GM18507 (cell line): Measurements from ENCODE around the gene ILF2.
"Not testable (repeated sequence)": the region's sequence is repeated elsewhere in the genome, so short reads cannot be mapped to it uniquely, and the experiment has no call there.

Source experiments
- DNase-seq: peaks from one replicate; pipeline ENCODE4 v3.0.0; 2011; ENCODE audit warnings: low read depth; ENCODE audit not compliant: insufficient read length; ENCODE audit errors: extremely low spot score
- FAIRE-seq: peaks from 2 replicates; lab custom pipeline; 2011; peaks lifted over from hg19 to GRCh38; lab: Jason Lieb, UNC

ILF2 gene

GRCh38 chr1:153652805-153653500, 17.8 kb downstream of the ILF2 start:
- FAIRE-seq (no peak), DNase-seq (no peak)

DNA sequence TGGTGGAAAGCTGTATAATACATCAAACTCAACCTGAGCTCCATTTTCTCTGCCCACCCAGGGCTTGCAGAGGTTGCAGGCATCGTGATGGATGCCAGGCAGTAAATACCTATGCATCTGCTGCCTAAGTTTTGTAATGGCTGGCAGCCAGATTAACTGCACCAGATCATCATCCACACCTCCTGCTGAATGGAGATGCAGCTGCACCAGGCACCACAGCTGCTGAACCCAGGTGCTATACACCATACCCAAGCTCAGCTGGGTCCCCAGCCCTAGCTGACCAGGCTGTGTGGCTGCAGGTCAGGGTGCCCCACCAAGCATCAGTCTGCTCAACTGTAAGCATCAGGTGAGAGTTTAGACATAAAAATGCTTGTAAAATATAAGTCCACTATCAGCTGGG, 19.0 kb downstream of the ILF2 start:
- FAIRE-seq: no peak
- DNase-seq: no peak

- FAIRE-seq: no peak
- no peak for DNase-seq
Observed at GRCh38 chr1:153649863-153650235, 20.9 kb downstream of the ILF2 start.

GRCh38 chr1:153649137-153649862, 21.5 kb downstream of the ILF2 start:
- DNase-seq (no peak), FAIRE-seq (no peak)

DNA sequence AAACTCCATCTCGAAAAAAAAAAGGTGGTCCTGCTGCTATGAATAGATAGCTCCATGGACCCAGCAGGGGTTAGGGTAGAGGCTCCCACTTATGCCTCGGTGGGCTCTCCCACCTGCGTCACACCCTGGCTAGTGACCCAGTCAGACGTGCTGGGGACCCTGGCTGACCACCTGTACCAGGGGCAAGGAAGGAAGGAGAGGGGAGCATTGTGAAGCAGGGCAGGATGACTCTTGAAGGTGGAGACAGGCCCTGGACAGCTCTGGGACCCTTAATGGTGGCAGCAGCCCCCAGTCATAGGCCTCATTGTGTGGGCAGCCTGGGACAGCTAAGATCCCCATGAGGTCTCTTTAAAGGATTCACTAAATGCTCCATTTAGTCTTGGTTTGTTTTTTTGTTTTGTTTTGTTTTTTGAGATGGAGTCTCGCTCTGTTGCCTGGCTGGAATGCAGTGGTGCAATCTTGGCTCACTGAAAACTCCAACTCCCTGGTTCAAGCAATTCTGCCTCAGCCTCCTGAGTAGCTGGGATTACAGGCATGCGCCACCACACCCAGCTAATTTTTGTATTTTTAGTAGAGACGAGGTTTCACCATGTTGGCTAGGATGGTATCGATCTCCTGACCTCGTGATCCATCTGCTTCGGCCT, 22.7 kb downstream of the ILF2 start:
- FAIRE-seq (no peak), DNase-seq (no peak)

DNA sequence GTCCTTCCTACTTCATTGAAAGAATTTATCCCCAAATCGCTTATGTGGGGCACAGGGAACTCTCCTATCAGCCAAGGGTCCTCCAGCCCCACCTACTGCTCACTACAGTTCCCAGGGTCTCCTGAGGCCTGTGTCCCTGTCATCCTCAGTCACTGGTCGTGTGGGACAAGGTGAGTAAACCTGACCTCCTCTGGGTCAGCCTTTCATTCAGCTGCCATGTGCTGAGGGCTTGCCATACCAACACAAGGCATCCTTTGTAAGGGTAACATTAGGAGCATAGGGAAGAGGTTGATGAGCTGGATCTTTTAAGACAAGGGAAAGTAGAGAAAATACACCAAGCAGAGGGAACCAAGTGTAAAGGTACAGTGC, 23.5 kb downstream of the ILF2 start:
- DNase-seq: no peak
- FAIRE-seq: no peak

- FAIRE-seq (no peak), DNase-seq (no peak)
Observed at GRCh38 chr1:153646672-153647345, 24.0 kb downstream of the ILF2 start.

DNA sequence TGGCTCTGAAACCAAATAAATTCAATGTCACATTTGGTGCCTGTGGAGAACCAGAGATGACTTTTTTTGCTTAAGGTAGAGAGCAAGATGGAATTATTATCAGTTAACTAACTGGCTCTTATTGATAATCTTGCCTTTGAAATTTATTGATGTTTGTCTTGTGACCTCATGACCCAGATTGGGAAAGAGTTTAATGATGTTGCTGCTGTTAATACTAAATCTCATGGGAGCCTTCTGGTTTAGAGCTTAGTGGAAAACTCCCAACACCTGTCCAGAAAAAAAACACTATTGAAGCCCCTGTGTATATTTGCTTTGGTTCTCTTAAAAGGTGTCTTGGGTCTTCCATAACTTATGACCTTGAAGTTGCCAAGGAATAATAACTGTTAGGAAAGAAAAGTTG, 27.0 kb downstream of the ILF2 start:
- DNase-seq (no peak), FAIRE-seq (no peak)

DNA sequence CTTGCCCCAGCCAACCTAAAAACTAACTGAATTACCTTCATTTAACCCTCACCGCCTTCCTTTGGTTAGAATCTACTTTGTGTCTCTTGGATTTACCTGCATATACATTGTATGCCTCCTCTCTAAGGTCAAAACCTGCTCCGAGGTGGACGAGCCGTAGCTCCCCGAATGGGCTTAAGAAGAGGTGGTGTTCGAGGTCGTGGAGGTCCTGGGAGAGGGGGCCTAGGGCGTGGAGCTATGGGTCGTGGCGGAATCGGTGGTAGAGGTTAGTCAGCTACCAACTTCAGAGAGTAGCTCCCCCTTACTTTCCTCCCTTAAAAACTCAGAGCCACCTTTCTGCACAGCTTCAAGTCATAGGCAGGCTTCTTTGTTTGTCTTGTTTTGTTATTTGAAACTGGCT, 27.7 kb downstream of the ILF2 start:
- DNase-seq (no peak), FAIRE-seq (no peak)

GRCh38 chr1:153642161-153642560, 28.6 kb downstream of the ILF2 start:
- FAIRE-seq (no peak), DNase-seq (no peak)

- no peak for FAIRE-seq
- DNase-seq: no peak
Observed at GRCh38 chr1:153640861-153641260, 29.9 kb downstream of the ILF2 start.

DNA sequence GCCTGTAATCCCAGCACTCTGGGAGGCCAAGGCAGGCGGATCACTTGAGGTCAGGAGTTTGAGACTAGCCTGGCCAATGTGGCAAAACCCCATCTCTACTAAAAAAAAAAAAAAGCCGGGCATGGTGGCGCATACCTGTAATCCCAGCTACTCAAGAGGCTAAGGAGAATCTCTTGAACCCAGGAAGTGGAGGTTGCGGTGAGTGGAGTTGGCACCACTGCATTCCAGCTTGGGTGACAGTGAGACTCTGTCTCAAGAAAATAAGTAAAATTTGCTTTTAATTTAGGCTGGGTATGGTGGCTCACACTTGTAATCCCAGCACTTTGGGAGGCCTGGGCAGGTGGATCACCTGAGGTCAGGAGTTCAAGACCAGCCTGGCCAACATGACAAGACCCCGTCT, 30.6 kb downstream of the ILF2 start:
- FAIRE-seq, DNase-seq: not testable (repeated sequence)

- no peak for DNase-seq
- FAIRE-seq: no peak
Observed at GRCh38 chr1:153639280-153639679, 31.5 kb downstream of the ILF2 start.

DNA sequence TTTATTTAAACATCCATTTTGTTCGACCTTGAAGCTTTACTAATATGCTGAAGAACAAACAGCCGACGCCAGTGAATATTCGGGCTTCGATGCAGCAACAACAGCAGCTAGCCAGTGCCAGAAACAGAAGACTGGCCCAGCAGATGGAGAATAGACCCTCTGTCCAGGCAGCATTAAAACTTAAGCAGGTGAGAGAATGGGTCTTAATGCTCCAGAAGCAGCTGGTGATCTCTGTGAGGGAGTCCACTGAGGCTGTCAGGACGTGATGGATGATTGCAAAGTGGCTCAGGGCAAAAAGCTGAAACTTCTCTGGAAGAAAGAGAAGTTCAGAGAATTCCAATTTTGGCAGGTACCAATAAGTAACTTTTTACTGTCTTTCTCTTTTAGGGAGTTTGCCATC, 32.5 kb downstream of the ILF2 start:
- no peak for DNase-seq
- no peak for FAIRE-seq

GRCh38 chr1:153636312-153636711, 34.5 kb downstream of the ILF2 start:
- no peak for DNase-seq

DNA sequence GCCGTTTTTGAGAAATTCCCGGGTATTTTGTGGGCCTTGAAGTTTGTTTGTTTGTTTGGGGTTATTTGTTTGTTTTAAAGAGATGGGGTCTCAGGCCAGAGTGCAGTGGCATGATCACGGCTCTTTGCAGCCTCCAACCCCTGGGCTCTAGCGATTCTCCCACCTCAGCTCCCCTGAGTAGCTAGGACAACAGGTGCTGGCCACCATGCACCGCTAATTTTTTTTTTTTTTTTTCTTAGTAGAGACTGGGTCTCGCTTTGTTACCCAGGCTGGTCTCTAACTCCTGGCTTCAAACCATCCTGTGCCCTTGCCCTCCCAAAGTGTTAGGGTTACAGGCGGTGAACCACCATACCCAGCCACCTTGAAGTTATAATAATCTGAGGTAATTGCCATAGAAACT, 34.9 kb downstream of the ILF2 start:
- no peak for FAIRE-seq

More at GRCh38 chr1:153636312-153636711, 34.5 kb downstream of the ILF2 start:
- FAIRE-seq: no peak

DNA sequence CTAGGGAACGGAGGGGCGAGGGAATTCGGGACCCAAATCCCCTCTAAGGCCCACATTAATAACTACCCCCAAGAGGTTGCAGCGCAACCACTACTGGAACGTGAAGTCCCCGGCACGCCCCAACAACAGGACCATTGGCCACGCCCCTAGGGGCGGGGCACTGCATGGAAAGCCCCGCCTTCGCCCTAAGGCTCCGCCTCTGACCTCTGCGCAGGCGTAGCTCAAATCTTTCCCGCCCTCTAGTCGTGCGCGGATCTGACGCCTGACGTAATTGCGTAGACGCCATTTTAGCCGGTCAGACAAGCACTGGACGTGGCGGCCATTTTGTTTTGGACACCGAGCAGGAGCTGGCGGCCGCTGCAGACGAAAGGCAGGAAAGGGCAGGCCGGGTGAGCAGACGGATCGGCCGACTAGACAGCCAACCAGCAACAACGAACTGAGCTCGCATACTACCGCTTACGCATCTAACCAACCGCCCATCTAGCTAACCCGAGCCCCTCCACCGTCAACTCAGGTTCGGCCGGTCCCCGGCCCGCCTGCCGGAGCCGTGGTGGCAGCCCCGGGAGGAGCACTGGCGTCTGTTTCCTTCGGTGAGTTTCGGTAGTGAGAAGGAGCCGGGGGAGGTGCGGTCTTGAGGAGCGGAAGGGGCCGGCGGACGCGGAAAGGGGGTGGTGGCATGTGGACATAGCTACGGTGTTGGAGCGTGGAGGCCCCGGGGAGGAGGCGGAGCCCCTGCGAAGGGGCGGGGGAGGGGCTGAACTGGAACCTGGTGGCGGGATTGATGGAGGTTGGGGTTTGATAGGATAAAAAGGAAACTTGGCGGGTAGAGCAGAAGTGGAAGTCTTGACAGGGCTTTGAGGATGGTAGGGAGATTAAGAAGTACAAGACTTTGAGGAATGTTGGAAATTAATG, 36.8 kb downstream of the ILF2 start, which contains the start of gene CHTOP:
CHTOP (plus strand) TSS at position 313 of the 912 bp plus-strand sequence. CDS start 2,523 bp downstream, outside the sequence.
- DNase-seq (peak; percentile 95), FAIRE-seq (peak; percentile 97)

More for the DNA sequence above, 34.9 kb downstream of the ILF2 start:
- no peak for DNase-seq

- DNase-seq (no peak), FAIRE-seq (no peak)
Observed at GRCh38 chr1:153633161-153633753, 37.5 kb downstream of the ILF2 start.
